H4 (cell line): ENCODE results near the gene NCOA3. TPM values are rescaled to one million over a fixed set of nuclear protein-coding genes. Genes with fewer than 3 reads are reported as not detected.
"Not testable (repeated sequence)": the region's sequence is repeated elsewhere in the genome, so short reads cannot be mapped to it uniquely, and the experiment has no call there.

ENCODE experiments used
- DNase-seq: peaks from one replicate; pipeline ENCODE4 v3.0.0-alpha.2; 2015; ENCODE audit warnings: low spot score
- total RNA-seq: library from RNA; depleted of rRNA; stranded (reverse); fragments of >200 nt; shearing (Covaris generic); gene quantifications from 2 replicates; pipeline ENCODE4 v1.2.3, GENCODE V29; 2014

Gene NCOA3
- total RNA-seq, 1 experiment from 2014 or later, result 12.3 TPM

DNA sequence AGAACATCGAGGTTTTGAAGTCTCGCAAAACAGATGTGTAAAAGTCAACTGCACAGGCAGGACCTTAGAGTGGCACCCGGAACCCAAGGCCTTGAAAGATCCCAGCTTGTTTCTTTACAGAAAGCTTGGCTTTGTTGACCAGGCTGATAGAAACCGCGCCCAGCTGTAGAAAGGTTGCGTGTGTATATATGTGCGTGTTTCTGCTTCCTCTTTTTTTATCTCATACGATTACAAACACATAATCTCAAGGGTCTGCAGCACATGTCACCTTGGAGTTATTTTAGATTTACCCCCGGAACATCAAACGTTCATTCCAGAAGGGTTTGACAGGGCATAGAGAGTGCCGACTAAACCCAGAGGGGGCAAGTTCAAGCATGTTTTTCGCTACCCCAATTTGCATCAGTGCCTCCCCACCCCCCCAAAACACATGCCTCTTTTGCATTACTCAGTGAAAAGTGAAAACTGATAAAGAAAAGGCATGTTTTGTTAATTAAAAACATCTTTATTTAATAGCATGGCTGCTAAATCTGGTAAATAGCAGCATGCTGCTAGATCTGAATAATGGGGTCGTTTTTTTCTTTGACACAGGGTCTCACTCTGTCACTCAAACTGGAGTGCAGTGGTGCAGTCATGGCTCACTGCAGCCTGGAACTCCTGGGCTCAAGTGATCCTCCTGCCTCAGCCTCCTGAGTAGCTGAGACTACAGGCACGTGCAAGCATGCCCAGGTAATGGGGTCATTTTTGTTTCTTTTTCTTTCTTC, 33.2 kb upstream of the NCOA3 start:
- DNase-seq, result no peak

DNA sequence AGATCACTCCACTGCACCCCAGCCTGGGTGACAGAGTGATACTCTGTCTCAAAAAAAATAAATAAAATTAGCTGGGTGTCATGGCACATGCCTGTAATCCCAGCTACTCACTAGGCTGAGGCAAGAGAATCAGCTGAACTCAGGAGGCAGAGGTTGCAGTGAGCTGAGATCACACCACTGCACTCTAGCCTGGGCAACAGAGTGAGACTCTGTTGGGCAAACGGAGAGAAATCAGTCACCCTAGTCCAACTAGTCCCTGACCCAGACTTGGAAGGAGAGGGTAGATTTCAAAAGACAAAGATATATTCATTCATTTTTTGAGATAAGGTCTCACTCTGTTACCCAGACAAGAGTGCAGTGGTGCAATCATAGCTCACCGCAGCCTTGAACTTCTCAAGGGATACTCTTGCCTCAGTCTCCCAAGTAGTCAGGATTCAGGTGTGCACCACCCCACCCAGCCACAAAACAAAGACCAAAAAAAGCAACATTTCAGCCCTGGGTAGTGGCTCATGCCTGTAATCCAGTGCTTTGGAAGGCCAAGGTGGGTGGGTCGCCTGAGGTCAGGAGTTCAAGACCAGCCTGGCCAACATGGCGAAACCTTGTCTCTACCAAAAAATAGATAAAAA, 26.2 kb upstream of the NCOA3 start:
- DNase-seq, result no peak

DNA sequence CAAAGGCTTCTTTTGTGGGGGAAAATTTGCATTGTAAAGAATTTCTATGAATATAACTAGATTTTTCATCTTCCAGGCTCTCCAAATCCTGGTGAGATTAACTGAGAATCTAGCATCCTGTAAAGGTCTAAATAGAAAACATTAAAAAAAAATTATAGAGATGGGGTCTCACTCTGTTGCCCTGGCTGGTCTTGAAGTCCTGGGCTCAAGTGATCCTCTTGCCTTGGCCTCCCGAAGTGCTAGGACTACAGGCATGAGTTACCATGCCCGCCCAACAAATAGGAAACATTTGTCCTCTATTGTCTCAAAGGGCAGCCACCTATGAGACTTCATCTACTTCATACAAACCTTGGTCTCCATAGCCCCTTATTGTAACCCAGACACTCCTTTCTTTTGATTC, 25.2 kb upstream of the NCOA3 start:
- no peak for DNase-seq

DNA sequence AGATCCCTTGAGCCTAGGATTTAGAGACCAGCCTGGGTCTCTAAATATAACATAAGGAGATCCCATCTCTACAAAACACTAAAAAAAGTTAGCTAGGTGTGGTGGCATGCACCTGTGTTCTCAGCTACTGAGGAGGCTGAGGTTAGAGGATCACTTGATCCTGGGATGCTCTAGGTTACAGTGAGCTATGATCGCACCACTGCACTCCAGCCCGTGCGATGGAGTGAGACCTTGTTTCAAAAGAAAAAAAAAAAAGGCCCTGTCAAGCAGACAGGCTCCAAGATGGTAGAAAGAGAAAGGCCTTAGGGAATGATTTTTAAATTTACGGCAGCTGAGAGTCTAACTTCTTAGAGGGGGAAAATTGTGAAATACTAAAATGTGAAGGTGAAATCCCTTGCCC, 22.6 kb upstream of the NCOA3 start:
- no peak for DNase-seq

DNA sequence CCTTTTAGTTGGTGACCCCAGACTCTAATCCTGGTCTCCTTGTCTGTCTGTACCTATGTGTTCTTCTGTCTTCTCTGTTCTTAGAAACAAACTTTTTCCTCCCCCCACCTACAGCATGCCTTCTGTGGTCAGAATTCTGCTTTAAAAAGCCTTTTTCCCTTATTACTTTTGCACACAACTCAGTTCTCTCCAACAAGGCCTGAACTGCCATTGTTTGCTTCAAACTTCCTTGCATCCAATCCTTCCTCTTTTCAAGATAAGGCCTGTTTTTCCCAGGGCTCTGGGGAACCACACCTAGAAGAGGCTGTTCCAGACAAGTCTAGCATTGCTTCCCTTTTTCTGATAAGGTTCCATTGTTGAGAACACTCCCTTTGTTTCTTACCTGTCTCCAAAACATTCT, 22.2 kb upstream of the NCOA3 start:
- DNase-seq, result no peak

DNA sequence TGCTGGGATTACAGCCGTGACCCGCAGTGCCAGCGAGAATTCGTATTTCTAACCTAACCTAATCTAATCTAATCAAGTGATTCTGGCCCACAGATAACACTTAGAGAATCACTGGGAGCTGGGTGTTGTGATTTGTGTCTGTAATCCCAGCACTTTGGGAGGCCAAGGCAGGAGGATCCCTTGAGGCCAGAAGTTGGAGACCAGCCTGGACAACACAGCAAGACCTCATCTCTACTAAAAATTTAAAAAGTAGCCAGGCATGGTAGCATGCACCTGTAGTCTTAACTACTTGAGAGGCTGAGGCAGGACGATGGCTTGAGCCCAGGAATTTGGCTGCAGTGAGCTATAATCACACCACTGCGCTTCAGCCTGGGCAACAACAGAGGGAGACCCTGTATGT, 21.4 kb upstream of the NCOA3 start:
- no peak for DNase-seq

- DNase-seq, result no peak
Measured at GRCh38 chr20:47480705-47481104, 21.0 kb upstream of the NCOA3 start.

DNA sequence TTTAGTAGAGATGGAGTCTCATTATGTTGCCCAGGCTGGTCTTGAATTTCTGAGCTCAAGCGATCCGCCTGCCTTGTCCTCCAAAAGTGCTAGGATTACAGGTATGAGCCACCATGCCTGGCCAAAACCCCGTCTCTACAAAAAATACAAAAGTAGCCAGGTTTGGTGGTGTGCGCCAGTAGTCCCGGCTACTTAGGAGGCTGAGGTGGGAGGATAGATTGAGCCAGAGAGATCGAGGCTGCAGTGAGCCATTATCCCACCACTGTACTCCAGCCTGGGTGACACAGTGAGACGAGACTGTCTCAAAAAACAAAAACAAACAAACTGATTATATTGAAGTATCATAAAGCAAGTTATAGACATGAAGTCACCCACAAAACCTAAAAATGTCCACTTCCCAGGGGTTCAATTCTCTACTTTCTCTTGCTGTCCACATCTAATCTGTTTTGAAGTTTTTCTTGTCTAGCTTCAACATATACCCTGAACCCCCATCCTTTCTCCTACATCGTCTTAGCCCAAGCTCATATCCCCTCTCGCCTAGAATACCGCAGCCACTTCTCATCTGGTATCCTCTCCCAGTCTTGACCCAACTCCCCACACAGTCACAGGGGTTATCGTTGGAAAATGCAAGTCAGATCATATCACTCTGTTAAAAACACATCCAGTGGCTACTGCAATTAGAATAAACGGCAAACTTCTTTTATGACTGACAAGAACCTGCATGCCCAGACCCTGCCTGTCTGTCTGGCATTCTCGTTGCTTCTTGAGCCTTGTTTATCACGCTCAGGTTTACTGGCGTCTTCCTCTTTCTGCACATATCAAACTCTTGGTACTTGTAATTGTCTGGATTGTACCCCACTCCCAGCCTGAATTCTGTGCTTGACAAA, 20.1 kb upstream of the NCOA3 start:
- no peak for DNase-seq

DNA sequence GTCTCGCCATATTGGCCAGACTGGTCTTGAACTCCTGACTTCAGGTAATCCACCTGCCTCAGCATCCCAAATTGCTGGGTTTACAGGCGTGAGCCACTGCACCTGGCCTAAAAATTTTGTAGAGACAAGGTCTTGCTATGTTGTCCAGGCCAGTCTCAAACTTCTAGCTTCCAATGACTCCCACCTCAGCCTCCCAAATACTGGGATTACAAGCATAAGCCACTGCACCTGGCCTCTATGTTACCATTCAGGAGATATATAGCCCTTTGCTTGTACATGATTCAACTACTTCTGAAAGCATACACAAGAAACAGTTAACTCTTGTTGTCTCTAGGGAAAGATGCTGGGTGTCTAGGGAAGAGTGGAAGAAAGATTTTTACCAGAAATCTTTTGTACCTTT, 19.0 kb upstream of the NCOA3 start:
- DNase-seq, result no peak

- no peak for DNase-seq
Measured at GRCh38 chr20:47484303-47484702, 17.4 kb upstream of the NCOA3 start.

DNA sequence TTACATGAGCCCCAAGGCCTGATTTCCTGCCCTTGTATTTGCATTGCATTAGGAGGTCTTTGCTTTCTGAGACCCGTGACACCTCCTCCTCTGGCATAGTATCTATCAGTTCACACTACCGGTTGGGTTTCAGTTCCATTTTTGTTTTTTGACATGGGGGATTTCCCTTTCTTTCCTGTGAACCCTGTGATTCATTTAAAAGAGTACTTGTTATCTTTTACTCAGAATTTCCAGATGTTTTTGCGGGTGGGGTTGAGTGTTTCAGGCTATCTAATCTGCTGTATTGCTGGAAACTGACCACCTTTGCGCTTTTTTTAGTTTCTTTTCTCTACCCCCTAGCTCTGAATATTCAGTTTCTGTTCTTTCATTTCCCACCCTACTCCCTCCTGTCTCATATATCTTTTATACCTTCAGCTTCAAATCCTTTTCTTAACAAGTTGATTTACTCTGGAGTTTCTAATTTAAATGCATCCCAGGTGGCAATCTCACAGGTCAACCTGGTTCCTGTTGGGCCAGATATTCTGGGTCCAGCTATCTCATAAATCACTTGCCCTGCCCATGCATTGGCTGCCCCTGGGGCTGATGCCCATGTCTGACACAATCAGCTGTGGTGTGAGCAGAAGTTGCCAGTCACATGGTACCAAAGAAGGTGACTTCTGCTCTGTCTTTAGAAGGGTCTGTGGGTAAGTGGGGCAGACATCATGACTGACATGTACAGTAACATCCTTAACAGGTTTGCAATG, 14.3 kb upstream of the NCOA3 start:
- no peak for DNase-seq

DNA sequence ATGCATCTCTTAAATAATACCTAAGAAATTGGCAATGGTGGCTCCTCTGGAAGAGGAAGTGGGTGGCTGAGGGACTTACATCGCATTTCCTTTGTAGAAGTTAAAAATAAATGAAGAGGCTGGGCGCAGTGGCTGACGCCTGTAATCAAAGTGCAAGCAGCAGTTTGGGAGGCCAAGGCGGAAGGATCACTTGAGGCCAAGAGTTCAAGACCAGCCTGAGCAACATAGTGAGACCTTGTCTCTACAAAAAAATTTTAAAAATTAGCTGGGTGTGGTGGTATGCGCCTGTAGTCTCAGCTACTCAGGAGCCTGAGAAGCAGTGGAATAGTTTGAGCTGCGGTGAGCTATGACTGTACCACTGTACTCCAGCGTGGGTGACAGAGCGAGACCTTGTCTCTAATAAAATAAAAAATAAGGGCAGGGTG, 12.2 kb upstream of the NCOA3 start:
- DNase-seq, result no peak

DNA sequence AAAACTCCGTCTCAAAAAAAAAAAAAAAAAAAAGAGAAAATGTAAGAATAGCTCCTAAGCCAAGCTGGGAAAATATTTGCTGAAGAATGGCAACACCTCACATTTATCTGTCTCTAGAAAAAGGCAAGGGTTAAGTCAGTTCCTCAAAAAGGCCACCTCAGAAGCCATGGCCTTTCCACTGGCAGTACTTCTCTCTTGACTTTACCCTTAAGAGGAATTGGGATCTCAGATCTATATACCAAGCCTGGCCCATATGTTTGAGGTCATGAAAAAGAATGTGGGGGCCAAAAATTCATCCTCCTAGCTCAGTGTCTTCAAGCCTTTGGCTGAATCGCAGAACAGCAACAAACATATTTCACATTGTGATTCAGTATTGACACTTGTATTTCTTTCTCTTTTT, 10.9 kb upstream of the NCOA3 start:
- no peak for DNase-seq

DNA sequence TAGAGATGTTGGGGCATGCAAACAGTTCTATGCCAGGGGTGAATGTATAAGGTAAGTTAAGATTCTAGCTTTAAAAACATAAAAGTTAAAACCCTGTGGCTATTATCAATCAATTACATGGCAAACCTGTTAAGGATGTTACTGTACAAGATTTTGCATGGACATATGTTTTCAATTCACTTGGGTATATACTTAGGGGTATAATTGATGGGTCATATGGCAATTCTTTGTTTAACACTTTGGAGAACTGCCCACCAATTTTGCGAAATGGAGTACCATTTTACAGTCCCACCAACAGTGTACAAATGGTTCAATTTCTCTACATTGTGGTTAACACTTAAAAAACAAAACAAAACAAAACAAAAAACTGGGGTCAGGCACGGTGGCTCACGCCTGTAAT, 9.4 kb upstream of the NCOA3 start:
- DNase-seq, result no peak

DNA sequence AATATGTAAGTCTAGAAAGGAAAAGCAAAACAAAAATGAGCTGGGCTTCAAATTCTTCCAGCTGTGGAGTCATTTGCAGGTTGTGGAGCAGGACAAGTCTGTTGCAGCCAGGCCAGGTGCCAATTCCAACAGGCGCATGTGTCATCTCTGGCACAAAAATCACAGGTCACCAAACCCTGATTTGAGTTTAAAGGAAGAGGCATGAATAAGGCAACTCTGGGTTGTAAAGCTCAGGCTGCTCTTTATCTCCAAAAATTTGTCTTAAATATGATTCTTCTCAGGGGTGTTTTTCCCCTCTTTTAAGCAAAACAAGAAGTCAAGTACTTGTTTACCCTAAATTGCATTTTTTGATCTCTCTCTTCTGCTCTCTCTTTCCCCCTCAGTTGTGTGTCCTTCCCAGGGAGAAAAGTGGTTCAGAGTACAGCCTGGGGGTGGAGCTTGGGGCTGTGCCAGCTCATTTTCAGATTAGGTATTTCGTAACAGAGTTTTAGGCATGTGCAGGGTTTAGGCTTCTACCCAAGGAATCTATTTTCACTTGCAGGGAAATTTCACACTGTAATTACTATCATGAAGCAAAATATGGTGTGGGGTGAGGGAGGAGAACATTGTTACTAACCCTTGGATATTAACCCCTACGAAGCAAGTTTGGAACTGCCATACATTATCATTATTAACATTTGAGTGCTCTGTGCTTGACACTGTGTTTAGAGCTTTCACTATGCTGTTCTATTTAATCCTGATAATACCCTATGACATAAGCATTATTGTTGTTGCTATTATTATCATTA, 8.3 kb upstream of the NCOA3 start:
- peak; percentile 46 for DNase-seq

GRCh38 chr20:47493963-47494293, 7.8 kb upstream of the NCOA3 start:
- no peak for DNase-seq

- not testable (repeated sequence) for DNase-seq
Measured at GRCh38 chr20:47494606-47495005, 7.1 kb upstream of the NCOA3 start.

DNA sequence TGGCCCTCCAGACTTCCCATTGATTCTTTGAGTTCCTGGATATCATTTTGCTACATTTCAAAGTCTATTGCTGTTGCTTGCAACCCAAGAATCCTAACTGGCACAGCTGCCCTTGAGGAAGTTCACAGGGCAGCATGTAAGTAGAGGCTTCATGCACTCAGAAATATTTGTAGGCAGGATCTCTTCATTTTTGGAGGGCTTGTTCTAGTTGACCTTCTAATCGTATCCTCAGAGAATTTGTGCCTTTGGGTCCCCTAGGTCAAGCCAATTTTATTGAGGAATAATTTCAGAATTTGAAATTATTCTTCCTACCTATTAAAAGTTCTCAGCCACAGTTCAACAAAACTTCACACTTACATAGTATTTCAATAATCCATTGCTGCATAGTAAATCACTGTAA, 5.6 kb upstream of the NCOA3 start:
- no peak for DNase-seq

DNA sequence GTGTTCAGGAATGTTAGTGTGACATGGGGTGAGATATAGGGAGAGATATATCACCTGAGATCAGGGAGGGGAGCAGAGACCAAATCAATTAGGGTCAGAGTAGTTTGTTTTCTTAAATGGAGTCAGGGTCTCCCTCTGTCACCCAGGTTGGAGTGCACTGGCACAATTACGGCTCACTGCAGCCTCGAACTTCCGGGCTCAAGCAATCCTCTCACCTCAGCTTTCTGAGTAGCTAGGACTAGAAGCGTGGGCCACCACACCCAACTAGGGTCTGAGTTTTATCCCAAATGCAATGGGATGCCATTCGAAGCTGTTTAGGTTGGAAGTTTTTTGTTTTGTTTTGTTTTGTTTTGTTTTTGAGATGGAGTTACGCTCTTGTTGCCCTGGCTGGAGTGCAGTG, 3.1 kb upstream of the NCOA3 start:
- no peak for DNase-seq

DNA sequence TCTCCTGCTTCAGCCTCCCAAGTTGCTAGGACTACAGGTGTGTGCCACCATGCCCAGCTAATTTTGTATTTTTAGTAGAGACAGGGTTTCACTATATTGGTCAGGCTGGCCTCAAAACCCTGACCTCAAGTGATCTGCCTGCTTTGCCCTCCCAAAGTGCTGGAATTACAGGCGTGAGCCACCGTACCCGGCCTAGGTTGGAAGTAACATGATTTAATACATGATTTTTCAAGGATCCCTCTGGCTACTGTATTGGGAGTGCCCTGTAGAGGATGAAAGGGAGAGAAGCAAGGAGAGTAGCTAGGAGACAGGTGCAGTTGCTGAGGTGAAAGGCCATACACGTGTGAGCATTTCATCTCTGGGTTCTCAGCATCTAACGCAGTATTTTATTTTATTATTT, 2.6 kb upstream of the NCOA3 start:
- DNase-seq, result no peak

DNA sequence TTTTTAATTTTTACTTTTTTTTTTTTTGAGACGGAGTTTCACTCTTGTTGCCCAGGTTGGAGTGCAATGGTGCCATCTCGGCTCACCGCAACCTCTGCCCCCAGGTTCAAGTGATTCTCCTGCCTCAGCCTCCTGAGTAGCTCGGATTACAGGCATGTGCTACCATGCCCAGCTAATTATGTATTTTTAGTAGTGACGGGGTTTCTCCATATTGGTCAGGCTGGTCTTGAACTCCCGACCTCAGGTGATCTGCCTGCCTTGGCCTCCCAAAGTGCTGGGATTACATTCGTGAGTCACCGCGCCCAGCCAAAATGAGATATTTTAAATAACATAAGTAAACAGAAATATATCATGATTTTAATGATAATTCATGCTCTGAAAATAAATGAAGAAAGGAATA, 1.6 kb upstream of the NCOA3 start:
- not testable (repeated sequence) for DNase-seq
